ENCODE measurements around the gene SGMS1.

The SGMS1 gene

DNA sequence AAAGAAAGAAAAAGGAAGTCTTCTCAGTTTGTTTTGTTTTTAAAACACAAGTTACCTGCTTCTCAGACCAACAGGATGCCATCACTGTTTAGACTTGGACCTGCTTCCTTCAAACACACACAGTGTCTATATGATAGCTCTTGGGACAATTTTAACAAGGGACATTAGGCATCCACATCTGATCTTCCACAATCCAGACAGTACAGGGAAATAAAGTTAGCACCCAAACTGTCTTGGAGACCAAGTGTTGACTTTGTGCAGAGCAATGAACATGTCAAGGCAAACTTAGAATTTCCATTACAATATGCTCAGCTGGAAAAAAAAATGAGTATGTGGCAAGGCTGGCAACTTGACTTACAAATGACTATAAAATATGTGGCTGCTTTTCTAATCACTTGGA lies 80.9 kb downstream of the SGMS1 start:
- peak overlapping the region; percentile 71 for H3K4me3 ChIP-seq (ENCODE audit: low read depth, low read length)
- TF ChIP-seq, protein P1, sequence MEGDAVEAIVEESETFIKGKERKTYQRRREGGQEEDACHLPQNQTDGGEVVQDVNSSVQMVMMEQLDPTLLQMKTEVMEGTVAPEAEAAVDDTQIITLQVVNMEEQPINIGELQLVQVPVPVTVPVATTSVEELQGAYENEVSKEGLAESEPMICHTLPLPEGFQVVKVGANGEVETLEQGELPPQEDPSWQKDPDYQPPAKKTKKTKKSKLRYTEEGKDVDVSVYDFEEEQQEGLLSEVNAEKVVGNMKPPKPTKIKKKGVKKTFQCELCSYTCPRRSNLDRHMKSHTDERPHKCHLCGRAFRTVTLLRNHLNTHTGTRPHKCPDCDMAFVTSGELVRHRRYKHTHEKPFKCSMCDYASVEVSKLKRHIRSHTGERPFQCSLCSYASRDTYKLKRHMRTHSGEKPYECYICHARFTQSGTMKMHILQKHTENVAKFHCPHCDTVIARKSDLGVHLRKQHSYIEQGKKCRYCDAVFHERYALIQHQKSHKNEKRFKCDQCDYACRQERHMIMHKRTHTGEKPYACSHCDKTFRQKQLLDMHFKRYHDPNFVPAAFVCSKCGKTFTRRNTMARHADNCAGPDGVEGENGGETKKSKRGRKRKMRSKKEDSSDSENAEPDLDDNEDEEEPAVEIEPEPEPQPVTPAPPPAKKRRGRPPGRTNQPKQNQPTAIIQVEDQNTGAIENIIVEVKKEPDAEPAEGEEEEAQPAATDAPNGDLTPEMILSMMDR (IDR thresholded peaks at IDR 0.05; ENCODE audit: insufficient read depth, low read depth, low read length, missing control alignments), result no peak
- peak; percentile 23 for DNase-seq (ENCODE audit: low read depth)

- H3K4me3 ChIP-seq (ENCODE audit: low read depth, low read length), result peak overlapping the region; percentile 71
- TF ChIP-seq, protein P1 (IDR thresholded peaks at IDR 0.05; ENCODE audit: insufficient read depth, low read depth, low read length, missing control alignments), result no peak
- peak; percentile 70 for DNase-seq (ENCODE audit: low read depth)
Measured at GRCh38 chr10:50541921-50542320, 81.8 kb downstream of the SGMS1 start.

DNA sequence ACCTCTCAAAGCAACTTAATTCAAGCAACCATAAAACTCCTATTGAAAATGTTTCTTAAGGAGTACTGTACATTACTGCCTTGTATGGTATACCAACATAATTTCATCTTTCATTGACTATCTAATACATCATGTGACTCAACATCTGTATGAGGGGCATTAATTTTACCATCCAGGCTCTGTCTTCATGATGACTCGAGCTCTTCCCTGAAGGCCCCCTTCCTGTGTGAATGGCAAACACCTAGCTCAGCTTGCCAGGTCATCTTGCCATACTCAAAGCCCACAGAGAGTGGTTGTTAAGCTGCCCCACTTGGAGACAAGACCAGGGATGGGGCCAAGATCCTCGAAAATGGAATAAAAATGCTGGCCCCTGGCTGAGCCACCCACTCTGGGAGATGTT lies 82.4 kb downstream of the SGMS1 start:
- TF ChIP-seq, protein P1 (IDR thresholded peaks at IDR 0.05; ENCODE audit: insufficient read depth, low read depth, low read length, missing control alignments), result no peak
- DNase-seq (ENCODE audit: low read depth), result peak; percentile 59
- peak overlapping the region; percentile 71 for H3K4me3 ChIP-seq (ENCODE audit: low read depth, low read length)

- peak overlapping the region; percentile 71 for H3K4me3 ChIP-seq (ENCODE audit: low read depth, low read length)
- TF ChIP-seq, protein P1 (IDR thresholded peaks at IDR 0.05; ENCODE audit: insufficient read depth, low read depth, low read length, missing control alignments), result no peak
- DNase-seq (ENCODE audit: low read depth), result peak; percentile 21
Measured at GRCh38 chr10:50540826-50541122, 83.0 kb downstream of the SGMS1 start.

- H3K4me3 ChIP-seq (ENCODE audit: low read depth, low read length), result peak overlapping the region; percentile 71
- peak; percentile 74 for DNase-seq (ENCODE audit: low read depth)
- TF ChIP-seq, protein P1 (IDR thresholded peaks at IDR 0.05; ENCODE audit: insufficient read depth, low read depth, low read length, missing control alignments), result no peak
Measured at GRCh38 chr10:50540069-50540825, 83.5 kb downstream of the SGMS1 start.

GRCh38 chr10:50538555-50539398 lies 85.0 kb downstream of the SGMS1 start:
- TF ChIP-seq, protein P1 (IDR thresholded peaks at IDR 0.05; ENCODE audit: insufficient read depth, low read depth, low read length, missing control alignments), result no peak
- H3K4me3 ChIP-seq (ENCODE audit: low read depth, low read length), result no peak overlapping the region
- DNase-seq (ENCODE audit: low read depth), result peak; percentile 73
